Endothelial cell of umbilical vein (primary cell): ENCODE data around the gene GYPA.

ENCODE experiments used
- EZH2 ChIP-seq: IDR thresholded peaks from 2 replicates; pipeline ENCODE4 v1.6.1; 2012; ENCODE audit warnings: borderline replicate concordance, low read depth, mild to moderate bottlenecking, moderate library complexity, low read length, inconsistent platforms; ENCODE audit not compliant: severe bottlenecking
- MYC ChIP-seq: IDR thresholded peaks from one replicate; pipeline ENCODE4 v1.6.1; 2011; ENCODE audit warnings: mild to moderate bottlenecking, low read depth, low read length
- POLR2A ChIP-seq: IDR thresholded peaks from 2 replicates; pipeline ENCODE4 v1.6.1; 2012; ENCODE audit warnings: low read depth, mild to moderate bottlenecking, control low read depth, low read length
- POLR2AphosphoS5 ChIP-seq: IDR thresholded peaks from 2 replicates; pipeline ENCODE4 v1.6.1; 2012; ENCODE audit warnings: low read depth, mild to moderate bottlenecking, control low read depth, low read length, moderate library complexity; ENCODE audit not compliant: insufficient read depth
- TF ChIP-seq, protein P1 (sequence below), 2 donors: IDR thresholded peaks; 1 replicate in 1 of 2; 2 replicates in 1 of 2; pipeline ENCODE4 v1.5.1; 2011; ENCODE audit warnings: low read length in 2 of 2, mild to moderate bottlenecking in 2 of 2, moderate library complexity in 2 of 2, control low read depth in 1 of 2, inconsistent platforms in 1 of 2, low read depth in 1 of 2; ENCODE audit not compliant: insufficient read depth in 1 of 2; ENCODE audit errors: extremely low read depth in 1 of 2

DNA sequence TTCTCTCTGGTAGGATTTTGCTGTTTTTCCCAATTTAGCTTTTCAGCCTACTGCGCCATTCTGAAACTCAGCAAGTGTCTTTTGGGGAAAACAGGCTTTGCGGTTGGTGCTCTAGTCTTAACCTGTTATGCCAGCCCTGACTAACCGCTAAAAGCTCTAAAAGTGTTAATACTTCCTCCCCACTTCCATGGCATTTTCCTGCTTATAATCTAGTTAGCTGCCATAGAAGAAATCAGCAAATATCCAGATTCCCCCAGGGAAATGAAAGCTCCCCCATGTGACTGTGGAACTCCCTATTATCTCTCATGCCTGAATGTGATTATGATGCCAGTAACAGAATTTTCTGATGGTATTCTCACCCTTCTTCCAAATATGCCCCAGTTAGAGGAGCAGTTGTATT, 28.7 kb upstream of the GYPA start:
- TF ChIP-seq, protein P1, sequence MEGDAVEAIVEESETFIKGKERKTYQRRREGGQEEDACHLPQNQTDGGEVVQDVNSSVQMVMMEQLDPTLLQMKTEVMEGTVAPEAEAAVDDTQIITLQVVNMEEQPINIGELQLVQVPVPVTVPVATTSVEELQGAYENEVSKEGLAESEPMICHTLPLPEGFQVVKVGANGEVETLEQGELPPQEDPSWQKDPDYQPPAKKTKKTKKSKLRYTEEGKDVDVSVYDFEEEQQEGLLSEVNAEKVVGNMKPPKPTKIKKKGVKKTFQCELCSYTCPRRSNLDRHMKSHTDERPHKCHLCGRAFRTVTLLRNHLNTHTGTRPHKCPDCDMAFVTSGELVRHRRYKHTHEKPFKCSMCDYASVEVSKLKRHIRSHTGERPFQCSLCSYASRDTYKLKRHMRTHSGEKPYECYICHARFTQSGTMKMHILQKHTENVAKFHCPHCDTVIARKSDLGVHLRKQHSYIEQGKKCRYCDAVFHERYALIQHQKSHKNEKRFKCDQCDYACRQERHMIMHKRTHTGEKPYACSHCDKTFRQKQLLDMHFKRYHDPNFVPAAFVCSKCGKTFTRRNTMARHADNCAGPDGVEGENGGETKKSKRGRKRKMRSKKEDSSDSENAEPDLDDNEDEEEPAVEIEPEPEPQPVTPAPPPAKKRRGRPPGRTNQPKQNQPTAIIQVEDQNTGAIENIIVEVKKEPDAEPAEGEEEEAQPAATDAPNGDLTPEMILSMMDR (IDR thresholded peaks at IDR 0.05; ENCODE audit: extremely low read depth in 1 of 2, insufficient read depth in 1 of 2, low read depth in 1 of 2, low read length in 2 of 2) = no peak
- TF ChIP-seq POLR2A = no peak
- no peak for TF ChIP-seq POLR2AphosphoS5
- no peak for TF ChIP-seq MYC
- TF ChIP-seq EZH2 = no peak
